H1 (cell line): ENCODE data around the gene DHPS. TPM values are rescaled to one million over a fixed set of nuclear protein-coding genes. Genes with fewer than 3 reads are reported as not detected.

ENCODE experiments used
- CTCF ChIA-PET: fragments of 300-600 bp; sonication (Branson Sonifier 250); formaldehyde crosslinking; loops from one replicate; lab custom pipeline; 2021; ENCODE audit not compliant: partially characterized antibody; lab: Charles Lee
- POLR2A ChIA-PET: fragments of 300-600 bp; sonication (Branson Sonifier 250); formaldehyde crosslinking; loops from one replicate; lab custom pipeline; 2021; ENCODE audit warnings: inconsistent platforms; ENCODE audit not compliant: partially characterized antibody; lab: Charles Lee
- DNase-seq, 2 experiments: peaks; one replicate each; pipeline versions ENCODE4 v3.0.0 to v3.0.0-alpha.2; 2010 to 2022; ENCODE audit warnings: low spot score in 2 of 2, low read depth in 1 of 2, mixed read lengths in 1 of 2
- FAIRE-seq: peaks from 2 replicates; lab custom pipeline; 2011; peaks lifted over from hg19 to GRCh38; lab: Jason Lieb, UNC
- H2AFZ ChIP-seq: 2 replicates; pipeline ENCODE4 v1.8.1; 2012; ENCODE audit warnings: low read length, inconsistent platforms
- H2AK5ac ChIP-seq: 2 replicates; pipeline ENCODE4 v1.6.1; 2013; ENCODE audit warnings: low read depth, low read length
- H2BK120ac ChIP-seq: replicated peaks from 2 replicates; pipeline ENCODE3; 2013; ENCODE audit warnings: low read depth, low read length, inconsistent platforms
- H2BK12ac ChIP-seq: 2 replicates; pipeline ENCODE4 v1.6.1; 2013; ENCODE audit warnings: low read depth, low read length
- H2BK15ac ChIP-seq: 2 replicates; pipeline ENCODE4 v1.6.1; 2013; ENCODE audit warnings: low read length
- H2BK20ac ChIP-seq: 2 replicates; pipeline ENCODE4 v1.6.1; 2013; ENCODE audit warnings: low read length
- H2BK5ac ChIP-seq: 2 replicates; pipeline ENCODE4 v1.6.1; 2013; ENCODE audit warnings: low read depth, low read length
- H3K14ac ChIP-seq: 2 replicates; pipeline ENCODE4 v1.6.1; 2013; ENCODE audit warnings: inconsistent platforms; ENCODE audit not compliant: insufficient read length
- H3K18ac ChIP-seq: 2 replicates; pipeline ENCODE4 v1.6.1; 2013; ENCODE audit warnings: low read length; ENCODE audit errors: extremely low read depth
- H3K23ac ChIP-seq: 2 replicates; pipeline ENCODE4 v1.6.1; 2013; ENCODE audit warnings: inconsistent platforms; ENCODE audit not compliant: insufficient read length
- H3K23me2 ChIP-seq: 2 replicates; pipeline ENCODE4 v1.6.1; 2013; ENCODE audit warnings: low read depth, low read length
- H3K27ac ChIP-seq: 2 replicates; pipeline ENCODE4 v1.6.1; 2011; ENCODE audit warnings: low read depth, low read length, inconsistent platforms
- H3K27me3 ChIP-seq, 4 experiments: replicated peaks in 1 of 4; 1 replicate in 1 of 4; 2 replicates in 3 of 4; pipeline versions ENCODE4 v1.6.1 to v1.8.1; 2011 to 2013; ENCODE audit warnings: low read length in 3 of 4, mild to moderate bottlenecking in 3 of 4, inconsistent platforms in 2 of 4, mixed read lengths in 2 of 4, moderate library complexity in 1 of 4; ENCODE audit not compliant: control insufficient read depth in 3 of 4, insufficient read depth in 3 of 4; ENCODE audit errors: extremely low read depth in 1 of 4
- H3K36me3 ChIP-seq, 4 experiments: 2 replicates each; pipeline versions ENCODE4 v1.6.1 to v1.8.1; 2011 to 2013; ENCODE audit warnings: mild to moderate bottlenecking in 4 of 4, low read length in 3 of 4, moderate library complexity in 2 of 4, control low read depth in 1 of 4, inconsistent platforms in 1 of 4; ENCODE audit not compliant: insufficient read depth in 4 of 4, control insufficient read depth in 2 of 4
- H3K4ac ChIP-seq: replicated peaks from 2 replicates; pipeline ENCODE3; 2013; ENCODE audit warnings: low read length, low read depth, mixed read lengths, inconsistent platforms; ENCODE audit not compliant: insufficient read length
- H3K4me1 ChIP-seq, 4 experiments: replicated peaks in 1 of 4; 1 replicate in 1 of 4; 2 replicates in 3 of 4; pipeline versions ENCODE4 v1.6.1 to v1.8.1; 2011 to 2013; ENCODE audit warnings: low read length in 3 of 4, inconsistent platforms in 2 of 4, mixed read lengths in 1 of 4; ENCODE audit not compliant: insufficient read depth in 4 of 4, control insufficient read depth in 3 of 4
- H3K4me2 ChIP-seq, 2 experiments: 2 replicates each; pipeline versions ENCODE4 v1.6.1 to v1.8.1; 2011 to 2013; ENCODE audit warnings: low read depth in 2 of 2, low read length in 2 of 2, control low read depth in 1 of 2, inconsistent platforms in 1 of 2, mild to moderate bottlenecking in 1 of 2; ENCODE audit not compliant: insufficient read depth in 1 of 2
- H3K4me3 ChIP-seq, 4 experiments: fragments of 200-600, 300-600 bp in 1 of 4; sonication (generic), shearing (Covaris generic), sonication (Bioruptor Twin) in 1 of 4; 2 replicates each; pipeline versions ENCODE4 v1.5.1 to v1.8.1; 2011 to 2016; ENCODE audit warnings: low read length in 4 of 4, low read depth in 3 of 4, control low read depth in 2 of 4, inconsistent platforms in 2 of 4, mild to moderate bottlenecking in 2 of 4, mixed read lengths in 1 of 4, moderate library complexity in 1 of 4; ENCODE audit not compliant: insufficient read depth in 2 of 4; ENCODE audit errors: extremely low read depth in 1 of 4
- H3K56ac ChIP-seq: replicated peaks from 2 replicates; pipeline ENCODE3; 2013; ENCODE audit warnings: low read depth, mild to moderate bottlenecking, mixed read lengths, low read length, inconsistent platforms; ENCODE audit not compliant: insufficient read length
- H3K79me1 ChIP-seq: 2 replicates; pipeline ENCODE4 v1.6.1; 2013; ENCODE audit warnings: low read depth, low read length, control low read depth
- H3K79me2 ChIP-seq, 2 experiments: 2 replicates each; pipeline versions ENCODE4 v1.6.1 to v1.8.1; 2012 to 2013; ENCODE audit warnings: low read length in 2 of 2, mild to moderate bottlenecking in 2 of 2, inconsistent platforms in 1 of 2; ENCODE audit not compliant: insufficient read depth in 2 of 2, control insufficient read depth in 1 of 2
- H3K9ac ChIP-seq, 4 experiments: replicated peaks in 1 of 4; 1 replicate in 1 of 4; 2 replicates in 3 of 4; pipeline versions ENCODE4 v1.6.1 to v1.8.1; 2011 to 2013; ENCODE audit warnings: low read depth in 3 of 4, low read length in 3 of 4, control low read depth in 2 of 4, mild to moderate bottlenecking in 2 of 4, moderate library complexity in 2 of 4, inconsistent platforms in 1 of 4; ENCODE audit errors: extremely low read depth in 1 of 4
- H3K9me3 ChIP-seq, 2 experiments: 2 replicates each; pipeline versions ENCODE4 v1.6.1 to v1.8.1; 2012 to 2013; ENCODE audit warnings: mild to moderate bottlenecking in 2 of 2, moderate library complexity in 2 of 2, control low read depth in 1 of 2, inconsistent platforms in 1 of 2, low read depth in 1 of 2, low read length in 1 of 2, mixed read lengths in 1 of 2; ENCODE audit not compliant: insufficient read depth in 2 of 2
- H4K20me1 ChIP-seq, 2 experiments: replicated peaks in 1 of 2; 2 replicates each; pipeline versions ENCODE3 to v1.8.1; 2011 to 2013; ENCODE audit warnings: inconsistent platforms in 2 of 2, low read length in 2 of 2, mild to moderate bottlenecking in 1 of 2; ENCODE audit not compliant: insufficient read depth in 2 of 2, control insufficient read depth in 1 of 2
- H4K5ac ChIP-seq: 2 replicates; pipeline ENCODE4 v1.6.1; 2013; ENCODE audit warnings: low read length, low read depth, mixed read lengths, inconsistent platforms; ENCODE audit not compliant: insufficient read length
- H4K8ac ChIP-seq: 2 replicates; pipeline ENCODE4 v1.8.0; 2013; ENCODE audit warnings: mild to moderate bottlenecking, moderate library complexity, low read length, inconsistent platforms; ENCODE audit not compliant: insufficient read depth; ENCODE audit errors: extremely low read depth
- H4K91ac ChIP-seq: replicated peaks from 2 replicates; pipeline ENCODE3; 2013; ENCODE audit warnings: low read length, mixed read lengths, inconsistent platforms; ENCODE audit not compliant: insufficient read length
- ASH2L ChIP-seq: fragments of 200-600, 300-600 bp; sonication (generic); IDR thresholded peaks from one replicate; pipeline ENCODE4 v1.7.1; 2017; ENCODE audit warnings: low read length
- E2F6 ChIP-seq: IDR thresholded peaks from 2 replicates; pipeline ENCODE4 v1.6.1; 2012; ENCODE audit warnings: inconsistent platforms
- HDAC2 ChIP-seq, 2 experiments: fragments of 300-600 bp in 1 of 2; sonication (generic) in 1 of 2; IDR thresholded peaks; 2 replicates each; pipeline ENCODE4 v1.6.1; 2011 to 2012; ENCODE audit warnings: low read depth in 2 of 2, low read length in 2 of 2, mild to moderate bottlenecking in 2 of 2, moderate library complexity in 2 of 2, borderline replicate concordance in 1 of 2, inconsistent platforms in 1 of 2
- JUN ChIP-seq: IDR thresholded peaks from 2 replicates; pipeline ENCODE4 v1.6.1; 2011; ENCODE audit warnings: low read depth, mild to moderate bottlenecking, improper control_type of control experiment, low read length
- SIRT6 ChIP-seq: IDR thresholded peaks from one replicate; pipeline ENCODE4 v1.7.1; 2012; ENCODE audit warnings: low read length, inconsistent platforms
- SIX5 ChIP-seq: IDR thresholded peaks from 2 replicates; pipeline ENCODE4 v1.6.1; 2011; ENCODE audit warnings: mild to moderate bottlenecking, low read depth, low read length
- TBP ChIP-seq: IDR thresholded peaks from 2 replicates; pipeline ENCODE4 v1.6.1; 2011; ENCODE audit warnings: low read depth, low read length, improper control_type of control experiment
- USF2 ChIP-seq: IDR thresholded peaks from 2 replicates; pipeline ENCODE4 v1.6.1; 2011; ENCODE audit warnings: low read length, improper control_type of control experiment
- WGBS, 2 experiments: shearing (Covaris generic) in 1 of 2; methylation state at CpG; one replicate each; pipeline versions ENCODE4 v1.1.6 to v1.1.7; 2013 to 2015; ENCODE audit warnings: low lambda C conversion rate in 2 of 2, mixed read lengths in 2 of 2, inconsistent platforms in 1 of 2, low coverage in 1 of 2, missing lambda C conversion rate in 1 of 2; ENCODE audit not compliant: insufficient replicate concordance in 2 of 2, insufficient coverage in 1 of 2, insufficient read length in 1 of 2; ENCODE audit errors: extremely low coverage in 1 of 2, missing lambda C conversion rate in 1 of 2; 5-methylcytosine and 5-hydroxymethylcytosine counted together
- polyA plus RNA-seq, 7 experiments: library from polyadenylated mRNA; depleted of rRNA in 3 of 7; stranded (reverse) in 5 of 7; unstranded in 2 of 7; fragments of >200 nt in 5 of 7; fragments of 200-250 nt in 2 of 7; gene quantifications; 1 replicate in 5 of 7; 2 replicates in 1 of 7; 4 replicates in 1 of 7; pipeline versions ENCODE4 v1.2.1 to v1.2.3, GENCODE V29; 2011 to 2013; ENCODE audit warnings: missing spikeins in 2 of 7, mixed read lengths in 2 of 7
- total RNA-seq: library from RNA; stranded (reverse); fragmentation: NEBNext Ultra II Directional; extraction: Animal tissue kit (Norgen Biotek cat#: 25700); gene quantifications from 2 replicates; pipeline ENCODE4 v1.2.1, GENCODE V29; 2021

DHPS gene
- total and polyA plus RNA-seq, 2 of the 8 experiments (the other 6 are each of a cell fraction or from before 2014, with no cell fraction given): 86.6 to 99.6 TPM

- CTCF ChIA-PET: interaction anchor here (0.7 to 3.9 kb wide), 9 partner anchors 11 to 125 kb away, joined by 3 to 20 read pairs (median 5); partner anchors contain the start of gene TRIR
- peak; percentile 76 for TF ChIP-seq TBP
- no peak; the same call in 1 of the 2 replicates for TF ChIP-seq SIX5
- TF ChIP-seq E2F6: peak; percentile 52; the same call in 1 of the 2 replicates
- no peak; a peak in 1 of 4 replicates for TF ChIP-seq HDAC2 (IDR thresholded peaks at IDR 0.05; ENCODE audit: borderline replicate concordance in 1 of 2, low read depth in 2 of 2, low read length in 2 of 2)
- no peak for TF ChIP-seq JUN
- no peak for TF ChIP-seq SIRT6
- peak; percentile 9 for TF ChIP-seq ASH2L
- TF ChIP-seq USF2: peak; percentile 99
Observed at GRCh38 chr19:12722566-12723380, 41.1 kb upstream of the DHPS start.

More at GRCh38 chr19:12722566-12723380, 41.1 kb upstream of the DHPS start:
- Histone ChIP-seq H3K4ac (peak overlapping the region; percentile 40), H2BK20ac (no peak overlapping the region), H3K23me2 (peaks cover 10% of the 10 kb centered on the region), H3K9me3 (no peaks in the 10 kb centered on the region), H4K20me1 (peaks cover 4 to 11% of the 10 kb centered on the region in 2 experiments), H2BK5ac (peak overlapping the region; percentile 87; the same call in 1 of the 2 replicates), H3K56ac (peak overlapping the region; percentile 56), H3K36me3 (peaks cover 4 to 12% (median 7%) of the 10 kb centered on the region in 4 experiments; a peak in 6 of 8 replicates), H2BK12ac (peak overlapping the region; percentile 86; the same call in 1 of the 2 replicates), H3K23ac (no peak overlapping the region), H2AFZ (no peak overlapping the region), H3K18ac (peak overlapping the region; percentile 76), H3K79me2 (peaks cover 27 to 53% of the 10 kb centered on the region in 2 experiments), H3K14ac (no peak overlapping the region), H4K91ac (peak overlapping the region; percentile 78), H4K5ac (peak overlapping the region; percentile 53), H3K27ac (peak overlapping the region; percentile 87), H3K4me2 (peak overlapping the region; percentile 93 to 98), H2BK15ac (no peak overlapping the region; the same call in 1 of the 2 replicates), H3K4me3 (peak overlapping the region; percentile 80 to 93 (median 82)), H2BK120ac (peak overlapping the region; percentile 5), H2AK5ac (0 out of 2 replicates have a peak overlapping the region, but pooled peaks have one; percentile 42), H3K27me3 (no peaks in the 10 kb centered on the region), H3K79me1 (peaks cover 12% of the 10 kb centered on the region; the same call in 1 of the 2 replicates), H3K4me1 (peaks cover 0 to 6% (median 2%) of the 10 kb centered on the region in 4 experiments; a peak in 5 of 7 replicates), H4K8ac (peak overlapping the region; percentile 97; the same call in 1 of the 2 replicates), H3K9ac (peak overlapping the region; percentile 76 to 97 (median 89))
- WGBS, 2 experiments: 1% methylated on average over 21 of the region's 32 CpGs; no CpG with 5 or more reads in 1 of the 2 experiments
- FAIRE-seq (peak; percentile 77), DNase-seq (peak; percentile 91)
- POLR2A ChIA-PET: interaction anchor here (0.6 to 12.9 kb wide), 32 partner anchors 9 to 433 kb away, joined by 3 to 258 read pairs (median 5); partner anchors contain the start of genes BEST2, DHPS, FBXW9 and GCDH
